ENCODE measurements around the gene NTSR1.

GRCh38 chr20:62666736-62667529, 41.7 kb upstream of the NTSR1 start:
- TF ChIP-seq SIN3A (IDR thresholded peaks at IDR 0.05; ENCODE audit: borderline replicate concordance, insufficient read depth, low read depth, low read length) (no peak), REST (IDR thresholded peaks at IDR 0.05; ENCODE audit: insufficient read depth in 1 of 2, low read depth in 2 of 2, low read length in 1 of 2) (no peak)

Data from Panc1 (cell line).